GM19463 (cell line): ENCODE data around the gene CHID1.
A peak's percentile ranks its signal among the peaks of the same experiment; 100 is the strongest.

Experiments used
- ATAC-seq: cut with Tn5 transposase; IDR thresholded peaks from one replicate; pipeline ENCODE4 v1.9.1; 2021; ENCODE audit warnings: mild to moderate bottlenecking, moderate library complexity; ENCODE audit not compliant: unreplicated experiment

CHID1 gene

DNA sequence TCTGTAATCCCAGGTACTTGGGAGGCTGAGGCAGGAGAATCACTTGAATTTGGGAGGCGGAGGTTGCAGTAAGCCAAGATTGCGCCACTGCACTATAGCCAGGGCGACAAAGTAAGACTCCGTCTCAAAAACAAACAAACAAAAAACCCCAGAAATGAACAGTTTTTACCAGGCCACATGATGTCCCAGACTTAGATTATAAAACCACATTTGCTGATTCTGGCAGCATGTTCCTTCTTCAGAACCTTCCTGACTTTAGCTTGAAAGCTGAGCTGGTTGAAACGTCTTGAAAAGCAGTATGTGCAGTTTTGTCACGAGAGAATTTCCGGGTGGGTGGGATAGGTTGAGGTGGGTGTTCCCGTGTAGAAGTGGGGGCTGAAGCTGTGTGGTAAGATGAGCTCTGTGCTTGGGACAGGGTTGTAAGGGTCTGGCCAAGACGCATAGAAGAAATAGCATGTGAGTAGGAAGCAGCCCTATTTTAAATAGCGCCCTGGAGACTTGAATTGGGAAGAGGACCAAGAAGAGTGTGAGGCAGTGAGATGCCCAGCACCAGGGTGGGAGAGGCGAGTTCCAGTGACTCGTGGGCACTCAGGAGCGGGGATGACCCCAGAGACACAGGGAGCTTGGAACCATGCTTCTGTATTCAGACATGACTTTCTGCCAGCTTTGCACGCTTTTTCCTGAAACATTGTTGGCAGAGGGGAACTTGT is 22.7 kb upstream of the CHID1 start:
- ATAC-seq = no peak

DNA sequence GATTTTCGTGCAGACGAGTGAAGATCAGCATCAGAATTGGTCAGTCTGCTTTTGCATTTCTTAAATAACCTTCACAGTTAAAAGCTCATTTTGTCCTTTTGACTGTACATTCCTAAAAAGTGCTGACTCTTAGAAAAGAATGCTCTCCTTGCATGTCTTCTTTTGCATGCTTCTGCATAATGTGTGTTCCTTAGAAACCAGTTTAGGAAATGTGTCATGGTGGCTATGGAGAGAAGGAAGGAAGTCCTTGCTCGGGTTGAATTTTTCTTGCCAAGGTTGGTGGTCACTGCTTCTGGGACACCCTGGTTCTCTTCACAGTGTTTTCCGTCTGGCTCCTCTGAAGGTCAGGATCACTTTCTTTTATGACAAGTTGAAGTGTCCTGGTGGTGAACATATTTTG is 21.8 kb upstream of the CHID1 start:
- no peak for ATAC-seq

DNA sequence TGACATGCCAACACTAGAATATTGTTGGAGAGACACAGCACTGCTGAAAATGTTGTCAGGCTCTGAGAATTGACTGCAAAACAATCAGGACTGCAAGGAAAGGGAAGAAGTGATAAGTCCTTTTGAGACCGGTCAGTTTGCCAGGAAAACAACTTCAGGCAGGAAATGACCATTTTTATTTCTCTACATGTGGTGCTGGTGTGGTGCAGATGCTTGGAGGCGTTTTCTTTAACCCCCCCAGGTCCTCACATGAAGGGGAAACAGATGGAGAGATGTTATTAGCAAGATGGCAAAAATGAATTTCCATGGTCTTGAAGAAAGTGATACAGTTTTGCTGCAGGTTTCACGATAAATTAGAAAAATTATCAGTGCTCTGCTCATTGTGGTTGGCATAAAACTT is 20.8 kb upstream of the CHID1 start:
- no peak for ATAC-seq

DNA sequence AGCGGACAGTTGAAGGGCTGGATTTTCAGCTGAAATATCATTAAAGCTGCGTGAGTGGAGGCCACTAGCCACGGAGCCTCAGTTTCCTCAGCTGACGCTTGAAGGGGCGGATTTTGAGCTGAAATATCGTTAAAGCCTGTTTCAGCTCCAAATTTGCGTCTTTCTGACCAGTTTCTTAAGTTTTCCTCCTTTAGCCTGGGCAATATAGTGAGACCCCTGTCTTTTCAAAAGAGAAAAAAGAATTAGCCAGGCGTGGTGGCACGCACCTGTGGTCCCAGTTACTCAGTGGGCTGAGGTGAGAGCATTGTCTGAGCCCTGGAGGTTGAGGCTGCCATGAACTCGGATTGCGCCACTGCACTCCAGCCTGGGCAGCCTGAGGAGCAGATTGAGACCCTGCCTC is 18.8 kb upstream of the CHID1 start:
- no peak for ATAC-seq

DNA sequence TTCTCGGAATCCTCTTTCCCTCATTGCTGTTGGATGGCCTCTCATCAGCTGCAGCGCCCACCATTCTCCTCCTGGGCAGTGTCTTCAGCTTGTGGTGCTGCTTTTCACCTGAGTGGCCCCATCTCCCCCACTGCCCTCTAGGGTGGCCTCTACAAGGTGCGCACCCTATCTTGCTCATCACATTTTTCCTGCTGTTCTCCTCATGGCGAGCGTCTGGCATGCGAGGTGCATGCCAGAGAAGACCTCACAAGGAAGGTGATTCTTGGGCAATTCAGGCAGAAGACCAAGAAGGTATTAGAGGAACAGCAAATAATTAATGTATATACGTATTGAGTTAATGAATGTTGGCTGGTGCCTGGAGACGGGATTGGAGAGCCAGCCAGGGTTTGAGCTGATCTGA is 18.2 kb upstream of the CHID1 start:
- no peak for ATAC-seq

DNA sequence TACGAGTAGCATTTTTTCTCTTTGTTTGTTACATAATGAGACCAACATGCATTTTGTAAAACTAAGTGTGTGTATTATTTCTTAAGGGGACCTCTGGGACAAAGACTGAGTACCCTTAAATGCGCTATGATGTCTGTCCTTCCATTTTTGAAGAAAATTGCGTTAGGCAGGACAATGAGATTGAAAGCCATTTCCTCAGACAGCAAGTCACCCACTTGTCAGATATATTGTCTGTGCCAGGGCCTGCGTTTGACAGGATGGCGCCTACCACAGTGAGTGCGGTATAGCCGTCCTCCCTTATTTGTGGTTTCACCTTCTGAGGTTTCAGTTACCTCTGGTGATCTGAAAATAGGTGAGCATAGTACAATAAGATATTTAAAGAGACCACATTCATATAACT is 17.3 kb upstream of the CHID1 start:
- no peak for ATAC-seq

DNA sequence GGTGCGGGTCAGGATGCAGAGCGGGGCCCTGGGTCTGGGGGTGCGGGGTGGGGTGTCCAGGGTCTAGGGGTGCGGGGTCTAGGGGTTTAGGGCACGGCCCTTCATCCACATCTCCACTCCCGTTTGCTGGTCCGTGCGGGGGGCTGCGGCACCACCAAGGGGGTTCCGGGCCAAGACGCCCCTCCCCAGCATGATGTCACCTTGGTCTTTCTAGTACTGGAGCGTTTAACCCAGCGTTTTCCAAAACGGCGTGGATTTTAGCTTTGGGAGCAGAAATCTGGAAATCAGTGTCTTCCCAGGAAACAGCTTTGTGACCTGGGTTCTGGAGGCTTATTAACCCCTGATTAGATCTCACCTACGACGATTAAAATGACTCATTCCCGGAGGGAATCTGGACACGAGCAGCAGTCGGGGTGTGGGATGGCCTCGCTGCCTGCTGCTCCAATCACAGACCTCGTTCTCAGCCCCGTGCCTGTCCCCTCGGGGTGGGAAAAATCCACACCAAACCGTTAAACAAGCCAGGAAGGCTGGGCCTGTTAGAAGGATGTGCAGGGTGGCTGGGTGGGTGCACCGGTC is 15.8 kb upstream of the CHID1 start:
- no peak for ATAC-seq

DNA sequence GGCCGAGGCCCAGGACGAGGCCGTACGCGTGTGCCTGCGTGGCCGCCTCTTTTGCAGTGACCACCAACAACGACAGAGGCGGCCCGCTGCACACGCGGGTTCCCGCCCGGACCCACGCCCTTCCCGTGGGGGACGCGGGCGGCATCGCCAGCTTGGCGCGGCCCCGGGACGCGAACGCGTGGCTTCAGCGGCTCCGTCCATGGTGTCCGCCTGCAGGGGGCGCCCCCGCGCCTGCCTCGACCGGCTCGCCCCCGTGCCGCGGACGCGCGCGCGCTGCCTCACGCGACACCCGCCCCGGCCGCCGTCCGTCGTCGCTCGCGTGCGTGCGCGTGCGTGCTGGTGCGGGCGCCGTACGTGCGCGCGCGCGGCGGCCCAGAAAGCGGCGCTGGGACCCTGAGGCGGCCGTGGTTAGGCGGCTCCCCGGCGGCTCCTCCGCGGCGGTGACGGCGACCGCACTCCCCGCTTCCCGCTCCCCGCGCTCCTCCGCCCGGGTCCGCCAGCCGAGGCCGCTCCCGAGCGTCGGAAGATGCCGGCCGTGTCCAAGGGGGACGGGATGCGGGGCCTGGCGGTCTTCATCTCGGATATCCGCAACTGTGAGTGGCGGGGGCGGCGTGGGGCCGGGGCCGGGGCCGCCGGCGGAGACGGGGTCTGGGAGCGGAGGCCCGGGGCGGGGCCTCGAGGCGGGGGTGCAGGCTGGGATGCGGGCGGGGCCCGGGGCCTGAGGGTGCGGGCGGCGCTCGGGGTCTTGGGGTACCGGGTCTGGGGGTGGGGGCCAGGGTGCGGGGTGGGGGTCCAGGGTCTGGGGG is 15.1 kb upstream of the CHID1 start, which contains the start of gene AP2A2:
TSS of gene AP2A2 (plus strand) at position 375 of the 806 bp plus-strand sequence. CDS start at position 527, 152 bp downstream.
- peak; percentile 85 for ATAC-seq

DNA sequence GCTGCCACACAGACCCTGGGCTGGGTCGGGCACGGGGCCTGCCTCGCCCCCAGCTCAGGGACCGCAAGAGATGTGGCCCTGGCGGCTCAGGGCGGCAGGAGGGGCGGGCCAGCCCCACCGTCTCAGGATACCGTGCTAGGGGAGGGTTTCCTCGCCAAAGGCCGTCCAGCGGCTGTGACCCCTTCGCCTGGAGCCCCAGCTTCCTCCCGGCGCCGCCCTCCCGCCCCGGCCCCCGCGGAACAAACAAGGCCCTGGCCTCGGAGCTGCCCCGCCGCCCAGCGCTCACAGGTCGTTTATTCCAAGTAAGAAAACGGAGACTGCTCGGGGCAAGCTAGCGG is 14.5 kb upstream of the CHID1 start:
- no peak for ATAC-seq

DNA sequence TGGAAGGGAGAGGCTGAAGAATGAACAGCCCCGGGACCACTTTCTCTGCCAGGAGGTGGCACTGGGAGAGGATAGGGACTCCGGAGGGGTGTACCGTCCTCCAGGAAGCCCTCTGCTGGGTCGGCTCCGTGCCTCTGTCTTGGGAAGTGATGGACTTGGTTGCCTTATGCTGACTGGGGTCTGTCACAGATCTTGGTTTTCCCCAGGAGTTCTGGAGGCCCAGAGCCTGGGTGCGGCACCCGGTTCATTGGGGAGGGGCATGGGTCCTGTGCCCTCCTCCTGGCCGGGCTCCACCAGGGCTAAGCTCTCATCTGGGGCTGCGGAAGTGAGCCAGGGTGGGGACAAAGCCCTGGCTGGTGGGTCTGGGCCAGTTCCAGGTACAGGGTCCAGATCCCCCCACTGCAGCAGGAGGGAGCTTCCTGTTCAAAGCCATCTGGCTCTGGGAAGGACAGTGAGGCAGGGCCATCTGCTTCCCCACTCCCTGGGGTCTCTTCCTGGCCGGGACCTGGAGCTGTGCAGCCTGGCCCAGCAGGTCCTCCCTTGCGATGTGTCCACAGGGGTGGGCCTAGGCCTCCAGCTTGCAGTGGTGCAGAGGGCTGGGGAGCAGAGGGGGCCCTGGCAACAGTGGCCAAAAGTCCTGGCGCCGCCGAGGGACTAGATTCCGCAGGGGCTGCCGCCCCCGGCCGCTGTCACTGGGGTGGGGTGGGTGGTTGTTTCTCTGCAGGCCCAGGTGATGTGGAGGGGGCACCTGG is 14.0 kb upstream of the CHID1 start:
- ATAC-seq = no peak

DNA sequence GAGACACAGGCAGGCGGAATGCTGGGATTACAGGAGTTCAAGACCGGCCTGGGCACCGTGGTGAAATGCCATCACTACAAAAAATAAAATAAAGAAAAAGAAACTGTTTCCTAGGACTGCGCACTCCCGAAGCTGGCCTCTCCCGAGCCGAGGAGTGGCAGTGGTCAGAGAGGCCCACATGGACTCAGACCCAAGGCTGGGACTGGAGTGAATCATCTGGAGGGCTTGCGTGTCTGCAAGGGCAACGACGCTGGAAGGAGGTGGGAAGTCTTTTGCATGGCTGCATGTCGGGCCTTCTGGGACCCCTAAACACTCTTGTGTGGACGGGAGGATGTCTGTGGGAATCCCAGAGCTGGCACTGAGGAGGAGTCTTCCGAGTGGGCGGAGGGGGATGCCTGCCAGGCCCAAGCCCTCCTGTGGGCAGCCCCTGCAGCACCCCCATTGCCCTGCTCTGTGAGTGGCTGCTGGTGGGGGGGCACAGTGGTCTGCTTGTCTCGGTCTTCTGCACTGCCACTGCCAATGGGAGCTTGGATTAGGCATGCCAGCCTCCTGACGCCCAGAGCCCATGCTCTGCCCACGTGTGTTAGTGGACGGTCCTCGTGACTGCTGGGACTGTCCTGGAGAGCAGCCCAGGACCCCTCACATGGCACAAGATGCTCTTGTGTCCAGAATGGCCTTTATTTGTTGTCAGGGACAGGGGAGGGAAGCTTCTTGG is 13.2 kb upstream of the CHID1 start:
- no peak for ATAC-seq

DNA sequence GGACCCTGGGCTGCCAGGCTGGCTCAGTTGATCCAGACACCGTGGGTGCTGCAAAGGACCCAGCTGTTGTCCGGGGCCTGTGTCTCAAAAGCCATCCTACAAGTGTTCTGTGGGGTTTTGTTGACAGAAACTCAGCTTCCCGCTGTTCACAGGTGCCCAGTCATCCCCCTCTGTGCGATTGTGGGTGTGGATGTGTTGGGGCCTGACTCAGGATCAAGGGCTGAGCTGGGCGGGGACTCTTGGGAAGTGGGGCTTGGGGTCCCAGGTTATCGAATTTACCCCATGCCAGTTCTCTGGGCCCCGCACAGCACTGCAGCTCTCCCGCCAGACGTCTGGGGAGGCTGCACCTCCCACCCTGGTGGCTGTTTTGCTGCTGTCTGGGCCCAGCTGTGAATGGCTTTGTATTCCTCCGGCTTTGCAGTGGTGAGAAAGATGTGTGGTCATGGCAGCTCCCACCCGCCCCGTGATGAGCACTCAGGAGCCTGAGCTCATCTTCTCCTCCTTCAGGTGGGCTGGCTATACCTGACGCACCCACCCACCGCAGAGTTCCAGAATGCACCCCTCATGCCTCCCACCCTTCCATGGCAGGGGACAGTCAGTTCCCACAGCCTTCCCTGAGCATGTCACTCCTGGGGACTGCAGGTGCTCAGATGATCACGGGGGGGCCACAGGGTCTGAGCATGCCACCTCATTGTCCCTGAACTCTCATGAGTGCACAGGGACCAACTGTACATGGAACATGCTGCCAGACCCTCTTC is 11.5 kb upstream of the CHID1 start:
- ATAC-seq = no peak

DNA sequence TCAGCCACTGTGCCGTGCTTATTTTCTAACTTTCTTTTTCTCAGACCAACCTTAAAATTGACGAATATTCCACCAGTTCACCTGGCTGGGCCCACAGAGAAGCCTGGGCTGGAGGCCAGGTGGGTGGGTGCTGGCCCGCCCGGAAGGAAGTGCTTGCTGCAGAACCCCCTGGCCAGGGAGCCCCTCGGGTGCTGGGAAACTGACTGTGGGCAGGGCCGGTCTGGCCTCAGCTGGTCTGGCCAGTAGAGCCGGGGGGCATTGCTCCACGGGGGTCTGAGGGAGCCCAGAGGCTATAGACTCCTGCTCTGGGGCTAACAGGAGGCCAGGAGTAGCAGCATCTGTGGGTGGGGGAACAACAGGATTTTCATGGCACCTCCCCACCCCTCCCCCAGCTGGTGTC is 6.8 kb upstream of the CHID1 start:
- no peak for ATAC-seq

DNA sequence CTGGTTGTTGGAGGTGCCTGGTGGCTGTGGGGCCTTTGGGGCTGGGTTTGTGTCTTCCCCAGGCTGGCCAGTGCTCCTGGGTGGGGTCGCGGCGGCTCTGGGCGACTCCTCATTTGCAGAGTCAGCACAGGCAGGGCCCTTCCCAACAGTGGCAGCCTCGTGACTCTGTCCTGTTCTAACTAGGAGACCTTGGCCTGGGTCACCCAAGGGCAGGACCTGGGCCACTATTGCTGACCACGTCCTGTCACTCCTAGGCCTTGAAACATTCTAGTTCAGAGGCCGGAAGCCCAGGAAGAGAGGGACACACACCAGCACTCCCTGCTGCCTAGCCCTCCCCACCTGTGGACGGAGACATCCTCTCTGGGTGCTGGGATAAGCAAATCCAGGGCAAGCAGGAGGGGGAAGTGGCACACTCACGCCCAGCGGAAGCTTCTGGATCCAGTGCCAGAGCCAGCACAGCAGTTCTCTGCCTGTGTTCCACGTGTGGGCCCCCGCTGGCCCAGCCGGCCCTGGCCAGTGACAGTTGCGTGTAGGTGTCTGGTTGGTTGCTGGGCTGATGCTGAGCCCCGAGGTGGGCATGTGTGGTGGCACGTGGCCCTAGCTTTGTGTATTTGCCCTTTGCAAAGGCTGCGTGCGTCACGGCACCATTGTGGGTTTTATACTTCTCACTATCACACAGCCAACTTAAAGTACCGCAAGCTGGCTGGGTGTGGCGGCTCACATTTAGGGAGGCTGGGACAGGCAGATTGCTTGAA is 4.3 kb upstream of the CHID1 start:
- ATAC-seq = no peak

DNA sequence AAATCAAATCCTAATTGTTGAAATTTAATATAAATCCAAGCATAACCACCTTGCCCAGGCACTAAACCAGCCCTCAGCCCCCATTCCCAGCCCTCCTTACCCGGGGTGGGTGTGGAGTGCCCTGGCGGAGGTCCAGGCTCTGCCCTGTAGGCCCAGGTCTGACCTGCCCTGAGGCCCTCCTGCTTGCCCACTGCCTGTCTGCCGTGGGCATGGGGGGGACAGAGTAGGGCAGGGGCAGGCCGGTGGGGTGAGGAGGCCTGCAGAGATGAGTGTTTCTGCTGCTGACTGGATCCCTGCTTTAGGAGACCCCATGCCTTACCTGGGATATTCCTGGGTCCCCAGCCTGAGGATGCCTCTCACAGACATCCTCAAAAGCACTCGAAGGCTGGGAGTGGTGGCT is 3.6 kb upstream of the CHID1 start:
- no peak for ATAC-seq

DNA sequence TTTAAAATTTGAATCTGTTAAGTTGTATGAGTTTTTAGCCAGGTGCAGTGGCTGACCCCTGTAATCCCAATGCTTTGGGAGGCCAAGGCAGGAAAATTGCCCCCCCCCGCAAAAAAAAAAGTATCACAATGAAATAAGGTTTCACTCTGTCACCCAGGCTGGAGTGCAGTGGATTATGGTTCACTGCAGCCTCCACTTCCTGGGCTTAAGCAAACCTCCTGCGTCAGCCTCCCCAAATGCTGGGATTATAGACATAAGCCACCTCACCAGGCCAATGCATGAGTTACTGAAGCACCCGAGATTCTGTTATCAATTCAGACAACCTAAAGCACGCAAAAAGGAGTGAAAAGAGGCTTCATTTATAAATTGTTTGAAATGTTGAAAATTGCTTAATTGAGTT is 2.4 kb upstream of the CHID1 start:
- no peak for ATAC-seq

DNA sequence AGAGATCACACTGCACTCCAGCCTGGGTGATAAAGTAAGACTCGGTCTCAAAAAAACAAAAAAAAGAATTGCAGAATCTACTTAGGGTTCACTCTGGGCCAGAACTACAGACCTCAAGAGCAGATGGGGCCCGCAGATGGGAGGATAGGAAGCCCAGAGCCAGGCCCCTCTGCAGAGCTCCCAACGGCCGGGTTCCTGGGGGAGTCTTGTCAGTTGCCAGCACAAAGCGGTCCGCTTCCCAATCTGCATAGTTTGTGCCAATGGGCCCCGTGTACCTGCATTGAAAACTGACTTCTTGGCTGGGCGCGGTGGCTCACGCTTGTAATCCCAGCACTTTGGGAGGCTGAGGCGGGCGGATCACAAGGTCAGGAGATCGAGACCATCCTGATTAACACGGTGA is 1.7 kb upstream of the CHID1 start:
- no peak for ATAC-seq

DNA sequence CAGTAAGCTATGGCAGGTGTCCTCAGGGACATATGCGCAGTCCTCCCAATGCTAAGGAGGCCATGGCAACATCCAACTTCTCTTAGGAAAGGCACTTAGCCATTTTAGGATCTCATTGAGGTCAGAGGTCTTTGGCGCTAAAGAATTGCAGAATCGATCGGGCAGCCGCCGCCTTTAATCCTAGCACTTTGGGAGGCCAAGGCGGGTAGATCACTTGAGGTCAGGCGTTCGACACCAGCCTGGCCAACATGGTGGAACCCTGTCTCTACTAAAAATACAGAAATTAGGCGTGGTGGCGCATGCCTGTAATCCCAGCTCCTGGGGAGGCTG is 1.2 kb upstream of the CHID1 start:
- no peak for ATAC-seq

DNA sequence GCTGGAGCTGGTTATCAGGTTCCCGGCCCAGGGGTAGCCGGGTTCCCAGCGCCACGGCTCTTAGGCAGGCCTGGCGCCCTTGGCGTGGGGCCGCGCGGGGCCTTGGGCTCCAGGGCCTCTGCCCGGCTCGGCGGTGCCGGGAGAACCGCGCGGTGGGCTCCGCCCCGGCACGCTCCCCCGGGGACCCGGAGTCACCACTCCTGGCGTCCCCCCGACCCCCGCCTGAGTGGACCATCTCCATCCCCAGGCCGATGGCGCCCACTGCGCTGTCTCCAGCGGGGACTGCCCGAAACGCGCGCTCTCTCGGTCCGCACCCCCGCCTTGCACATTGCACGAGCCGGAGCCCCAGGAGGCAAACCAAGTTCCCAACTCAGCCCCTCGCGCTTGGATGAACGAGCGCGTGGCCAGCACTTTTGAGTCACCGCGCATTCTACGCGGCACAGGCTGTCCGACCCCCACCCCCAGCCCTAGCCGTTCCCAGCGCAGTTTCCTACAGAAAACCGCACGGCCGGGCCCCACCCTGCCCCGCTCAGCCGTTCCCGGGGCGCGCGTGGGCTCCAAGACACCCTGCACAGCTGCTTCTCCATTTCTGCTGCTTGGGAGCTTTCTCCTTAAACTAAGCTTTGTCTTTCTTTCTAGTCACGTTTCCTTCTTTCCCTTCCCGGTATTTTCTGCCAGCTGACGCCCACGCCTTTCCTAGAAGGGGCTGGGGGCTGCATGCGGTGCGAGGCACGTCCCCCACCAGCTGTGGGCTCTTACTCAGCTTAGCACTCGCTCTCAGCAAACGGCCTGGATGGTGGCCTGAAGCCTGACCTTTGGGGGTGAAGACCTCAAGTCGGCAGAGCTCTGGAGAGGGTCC is 650 bp upstream of the CHID1 start:
- ATAC-seq = peak; percentile 19
